H1 (cell line): Measurements from ENCODE around the gene OR52K2. TPM values are rescaled to one million over a fixed set of nuclear protein-coding genes. Genes with fewer than 3 reads are reported as not detected.

Source experiments
- CTCF ChIA-PET: fragments of 300-600 bp; sonication (Branson Sonifier 250); formaldehyde crosslinking; loops from one replicate; lab custom pipeline; 2021; ENCODE audit not compliant: partially characterized antibody; lab: Charles Lee
- POLR2A ChIA-PET: fragments of 300-600 bp; sonication (Branson Sonifier 250); formaldehyde crosslinking; loops from one replicate; lab custom pipeline; 2021; ENCODE audit warnings: inconsistent platforms; ENCODE audit not compliant: partially characterized antibody; lab: Charles Lee
- DNase-seq, 2 experiments: peaks; one replicate each; pipeline versions ENCODE4 v3.0.0 to v3.0.0-alpha.2; 2010 to 2022; ENCODE audit warnings: low spot score in 2 of 2, low read depth in 1 of 2, mixed read lengths in 1 of 2
- FAIRE-seq: peaks from 2 replicates; lab custom pipeline; 2011; peaks lifted over from hg19 to GRCh38; lab: Jason Lieb, UNC
- H2AFZ ChIP-seq: 2 replicates; pipeline ENCODE4 v1.8.1; 2012; ENCODE audit warnings: low read length, inconsistent platforms
- H2AK5ac ChIP-seq: 2 replicates; pipeline ENCODE4 v1.6.1; 2013; ENCODE audit warnings: low read depth, low read length
- H2BK120ac ChIP-seq: replicated peaks from 2 replicates; pipeline ENCODE3; 2013; ENCODE audit warnings: low read depth, low read length, inconsistent platforms
- H2BK12ac ChIP-seq: 2 replicates; pipeline ENCODE4 v1.6.1; 2013; ENCODE audit warnings: low read depth, low read length
- H2BK15ac ChIP-seq: 2 replicates; pipeline ENCODE4 v1.6.1; 2013; ENCODE audit warnings: low read length
- H2BK20ac ChIP-seq: 2 replicates; pipeline ENCODE4 v1.6.1; 2013; ENCODE audit warnings: low read length
- H2BK5ac ChIP-seq: 2 replicates; pipeline ENCODE4 v1.6.1; 2013; ENCODE audit warnings: low read depth, low read length
- H3K14ac ChIP-seq: 2 replicates; pipeline ENCODE4 v1.6.1; 2013; ENCODE audit warnings: inconsistent platforms; ENCODE audit not compliant: insufficient read length
- H3K18ac ChIP-seq: 2 replicates; pipeline ENCODE4 v1.6.1; 2013; ENCODE audit warnings: low read length; ENCODE audit errors: extremely low read depth
- H3K23ac ChIP-seq: 2 replicates; pipeline ENCODE4 v1.6.1; 2013; ENCODE audit warnings: inconsistent platforms; ENCODE audit not compliant: insufficient read length
- H3K23me2 ChIP-seq: 2 replicates; pipeline ENCODE4 v1.6.1; 2013; ENCODE audit warnings: low read depth, low read length
- H3K27ac ChIP-seq: 2 replicates; pipeline ENCODE4 v1.6.1; 2011; ENCODE audit warnings: low read depth, low read length, inconsistent platforms
- H3K27me3 ChIP-seq, 4 experiments: replicated peaks in 1 of 4; 1 replicate in 1 of 4; 2 replicates in 3 of 4; pipeline versions ENCODE4 v1.6.1 to v1.8.1; 2011 to 2013; ENCODE audit warnings: low read length in 3 of 4, mild to moderate bottlenecking in 3 of 4, inconsistent platforms in 2 of 4, mixed read lengths in 2 of 4, moderate library complexity in 1 of 4; ENCODE audit not compliant: control insufficient read depth in 3 of 4, insufficient read depth in 3 of 4; ENCODE audit errors: extremely low read depth in 1 of 4
- H3K36me3 ChIP-seq, 4 experiments: 2 replicates each; pipeline versions ENCODE4 v1.6.1 to v1.8.1; 2011 to 2013; ENCODE audit warnings: mild to moderate bottlenecking in 4 of 4, low read length in 3 of 4, moderate library complexity in 2 of 4, control low read depth in 1 of 4, inconsistent platforms in 1 of 4; ENCODE audit not compliant: insufficient read depth in 4 of 4, control insufficient read depth in 2 of 4
- H3K4ac ChIP-seq: replicated peaks from 2 replicates; pipeline ENCODE3; 2013; ENCODE audit warnings: low read length, low read depth, mixed read lengths, inconsistent platforms; ENCODE audit not compliant: insufficient read length
- H3K4me1 ChIP-seq, 4 experiments: replicated peaks in 1 of 4; 1 replicate in 1 of 4; 2 replicates in 3 of 4; pipeline versions ENCODE4 v1.6.1 to v1.8.1; 2011 to 2013; ENCODE audit warnings: low read length in 3 of 4, inconsistent platforms in 2 of 4, mixed read lengths in 1 of 4; ENCODE audit not compliant: insufficient read depth in 4 of 4, control insufficient read depth in 3 of 4
- H3K4me2 ChIP-seq, 2 experiments: 2 replicates each; pipeline versions ENCODE4 v1.6.1 to v1.8.1; 2011 to 2013; ENCODE audit warnings: low read depth in 2 of 2, low read length in 2 of 2, control low read depth in 1 of 2, inconsistent platforms in 1 of 2, mild to moderate bottlenecking in 1 of 2; ENCODE audit not compliant: insufficient read depth in 1 of 2
- H3K4me3 ChIP-seq, 4 experiments: fragments of 200-600, 300-600 bp in 1 of 4; sonication (generic), shearing (Covaris generic), sonication (Bioruptor Twin) in 1 of 4; 2 replicates each; pipeline versions ENCODE4 v1.5.1 to v1.8.1; 2011 to 2016; ENCODE audit warnings: low read length in 4 of 4, low read depth in 3 of 4, control low read depth in 2 of 4, inconsistent platforms in 2 of 4, mild to moderate bottlenecking in 2 of 4, mixed read lengths in 1 of 4, moderate library complexity in 1 of 4; ENCODE audit not compliant: insufficient read depth in 2 of 4; ENCODE audit errors: extremely low read depth in 1 of 4
- H3K56ac ChIP-seq: replicated peaks from 2 replicates; pipeline ENCODE3; 2013; ENCODE audit warnings: low read depth, mild to moderate bottlenecking, mixed read lengths, low read length, inconsistent platforms; ENCODE audit not compliant: insufficient read length
- H3K79me1 ChIP-seq: 2 replicates; pipeline ENCODE4 v1.6.1; 2013; ENCODE audit warnings: low read depth, low read length, control low read depth
- H3K79me2 ChIP-seq, 2 experiments: 2 replicates each; pipeline versions ENCODE4 v1.6.1 to v1.8.1; 2012 to 2013; ENCODE audit warnings: low read length in 2 of 2, mild to moderate bottlenecking in 2 of 2, inconsistent platforms in 1 of 2; ENCODE audit not compliant: insufficient read depth in 2 of 2, control insufficient read depth in 1 of 2
- H3K9ac ChIP-seq, 4 experiments: replicated peaks in 1 of 4; 1 replicate in 1 of 4; 2 replicates in 3 of 4; pipeline versions ENCODE4 v1.6.1 to v1.8.1; 2011 to 2013; ENCODE audit warnings: low read depth in 3 of 4, low read length in 3 of 4, control low read depth in 2 of 4, mild to moderate bottlenecking in 2 of 4, moderate library complexity in 2 of 4, inconsistent platforms in 1 of 4; ENCODE audit errors: extremely low read depth in 1 of 4
- H3K9me3 ChIP-seq, 2 experiments: 2 replicates each; pipeline versions ENCODE4 v1.6.1 to v1.8.1; 2012 to 2013; ENCODE audit warnings: mild to moderate bottlenecking in 2 of 2, moderate library complexity in 2 of 2, control low read depth in 1 of 2, inconsistent platforms in 1 of 2, low read depth in 1 of 2, low read length in 1 of 2, mixed read lengths in 1 of 2; ENCODE audit not compliant: insufficient read depth in 2 of 2
- H4K20me1 ChIP-seq, 2 experiments: replicated peaks in 1 of 2; 2 replicates each; pipeline versions ENCODE3 to v1.8.1; 2011 to 2013; ENCODE audit warnings: inconsistent platforms in 2 of 2, low read length in 2 of 2, mild to moderate bottlenecking in 1 of 2; ENCODE audit not compliant: insufficient read depth in 2 of 2, control insufficient read depth in 1 of 2
- H4K5ac ChIP-seq: 2 replicates; pipeline ENCODE4 v1.6.1; 2013; ENCODE audit warnings: low read length, low read depth, mixed read lengths, inconsistent platforms; ENCODE audit not compliant: insufficient read length
- H4K8ac ChIP-seq: 2 replicates; pipeline ENCODE4 v1.8.0; 2013; ENCODE audit warnings: mild to moderate bottlenecking, moderate library complexity, low read length, inconsistent platforms; ENCODE audit not compliant: insufficient read depth; ENCODE audit errors: extremely low read depth
- H4K91ac ChIP-seq: replicated peaks from 2 replicates; pipeline ENCODE3; 2013; ENCODE audit warnings: low read length, mixed read lengths, inconsistent platforms; ENCODE audit not compliant: insufficient read length
- BRCA1 ChIP-seq: IDR thresholded peaks from 2 replicates; pipeline ENCODE4 v1.6.1; 2012; ENCODE audit warnings: low read depth, low read length, improper control_type of control experiment
- CREB1 ChIP-seq: IDR thresholded peaks from 2 replicates; pipeline ENCODE4 v1.6.1; 2012; ENCODE audit warnings: inconsistent platforms
- CTBP2 ChIP-seq: IDR thresholded peaks from 2 replicates; pipeline ENCODE4 v1.7.0; 2011; ENCODE audit warnings: borderline replicate concordance, mild to moderate bottlenecking, moderate library complexity, mixed read lengths, low read length; ENCODE audit not compliant: insufficient read depth, insufficient read length
- KDM1A ChIP-seq: fragments of 200-600, 300-600 bp; sonication (generic); IDR thresholded peaks from 2 replicates; pipeline ENCODE4 v1.7.1; 2016; ENCODE audit warnings: mild to moderate bottlenecking, low read length, borderline replicate concordance
- PHF8 ChIP-seq: fragments of 200-600 bp; sonication (generic); conservative IDR thresholded peaks from 2 replicates; pipeline ENCODE4 v1.7.1; 2012; ENCODE audit warnings: low read depth, mild to moderate bottlenecking, inconsistent platforms, low read length, moderate library complexity
- POU5F1 ChIP-seq: IDR thresholded peaks from 2 replicates; pipeline ENCODE4 v1.6.1; 2011; ENCODE audit warnings: low read depth, mild to moderate bottlenecking, low read length, moderate library complexity
- RBBP5 ChIP-seq: IDR thresholded peaks from 2 replicates; pipeline ENCODE4 v1.7.1; 2012; ENCODE audit warnings: low read depth, mild to moderate bottlenecking, inconsistent platforms, low read length, moderate library complexity, borderline replicate concordance
- RNF2 ChIP-seq: fragments of 200-900, 300-1000 bp; sonication (generic); IDR thresholded peaks from 2 replicates; pipeline ENCODE4 v1.7.1; 2016; ENCODE audit warnings: borderline replicate concordance, low read depth, mild to moderate bottlenecking, antibody characterized with exemption, low read length; ENCODE audit not compliant: poor library complexity, severe bottlenecking; ENCODE audit errors: missing control alignments
- SAP30 ChIP-seq: fragments of 300-600 bp; sonication (generic); IDR thresholded peaks from 2 replicates; pipeline ENCODE4 v1.7.1; 2012; ENCODE audit warnings: low read length, moderate library complexity, mild to moderate bottlenecking, inconsistent platforms; ENCODE audit not compliant: insufficient read depth, insufficient replicate concordance
- SIRT6 ChIP-seq: IDR thresholded peaks from one replicate; pipeline ENCODE4 v1.7.1; 2012; ENCODE audit warnings: low read length, inconsistent platforms
- SP1 ChIP-seq: IDR thresholded peaks from 2 replicates; pipeline ENCODE4 v1.6.1; 2011; ENCODE audit warnings: low read depth, low read length
- TCF12 ChIP-seq: IDR thresholded peaks from 2 replicates; pipeline ENCODE4 v1.6.1; 2011; ENCODE audit warnings: low read depth, mild to moderate bottlenecking, low read length
- WGBS, 2 experiments: shearing (Covaris generic) in 1 of 2; methylation state at CpG; one replicate each; pipeline versions ENCODE4 v1.1.6 to v1.1.7; 2013 to 2015; ENCODE audit warnings: low lambda C conversion rate in 2 of 2, mixed read lengths in 2 of 2, inconsistent platforms in 1 of 2, low coverage in 1 of 2, missing lambda C conversion rate in 1 of 2; ENCODE audit not compliant: insufficient replicate concordance in 2 of 2, insufficient coverage in 1 of 2, insufficient read length in 1 of 2; ENCODE audit errors: extremely low coverage in 1 of 2, missing lambda C conversion rate in 1 of 2; 5-methylcytosine and 5-hydroxymethylcytosine counted together
- polyA plus RNA-seq, 7 experiments: library from polyadenylated mRNA; depleted of rRNA in 3 of 7; stranded (reverse) in 5 of 7; unstranded in 2 of 7; fragments of >200 nt in 5 of 7; fragments of 200-250 nt in 2 of 7; gene quantifications; 1 replicate in 5 of 7; 2 replicates in 1 of 7; 4 replicates in 1 of 7; pipeline versions ENCODE4 v1.2.1 to v1.2.3, GENCODE V29; 2011 to 2013; ENCODE audit warnings: missing spikeins in 2 of 7, mixed read lengths in 2 of 7
- total RNA-seq: library from RNA; stranded (reverse); fragmentation: NEBNext Ultra II Directional; extraction: Animal tissue kit (Norgen Biotek cat#: 25700); gene quantifications from 2 replicates; pipeline ENCODE4 v1.2.1, GENCODE V29; 2021

Gene OR52K2
- total and polyA plus RNA-seq, 2 of the 8 experiments (the other 6 are each of a cell fraction or from before 2014, with no cell fraction given): not detected

DNA sequence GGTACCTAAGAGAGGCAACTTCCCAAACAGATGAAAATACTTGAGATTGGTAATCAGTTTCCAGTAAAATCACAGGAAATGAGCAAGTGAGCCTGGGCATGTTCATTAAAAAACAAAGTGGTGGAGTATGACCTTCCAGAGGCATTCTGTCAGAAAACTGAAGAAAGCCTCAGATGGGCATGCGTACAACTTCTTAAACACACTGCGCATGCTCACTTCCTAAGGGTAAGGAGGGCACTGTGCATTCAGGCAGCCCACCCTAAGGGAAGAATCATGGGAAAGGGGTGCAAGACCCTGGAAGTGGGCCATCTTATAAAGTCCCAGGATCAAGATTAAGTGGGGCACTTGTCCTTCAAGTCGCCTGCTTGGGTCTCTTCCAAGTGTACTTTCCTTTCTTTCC is 4.0 kb downstream of the OR52K2 start:
- no peak overlapping the region for H2AFZ ChIP-seq
- no peak for TF ChIP-seq RBBP5
- TF ChIP-seq CREB1: no peak
- TF ChIP-seq SIRT6: no peak
- TF ChIP-seq SAP30: no peak
- TF ChIP-seq KDM1A: no peak
- TF ChIP-seq BRCA1: no peak
- TF ChIP-seq RNF2: no peak
- no peak for TF ChIP-seq PHF8
- no peak for TF ChIP-seq CTBP2
- no peak for TF ChIP-seq POU5F1
- TF ChIP-seq TCF12: no peak
- TF ChIP-seq SP1: no peak
- H3K27me3 ChIP-seq: no peaks in the 10 kb centered on the region
- H3K23me2 ChIP-seq: no peaks in the 10 kb centered on the region
- WGBS, 2 experiments: 95% methylated on average over 3 of the region's 3 CpGs; no CpG with 5 or more reads in 1 of the 2 experiments
- no peak overlapping the region for H3K4me2 ChIP-seq
- ChIA-PET CTCF (no interaction called here), POLR2A (no interaction called here)
- no peak overlapping the region for H2BK12ac ChIP-seq
- H2BK120ac ChIP-seq: no peak overlapping the region
- H4K20me1 ChIP-seq: no peaks in the 10 kb centered on the region
- H3K36me3 ChIP-seq: no peaks in the 10 kb centered on the region; a peak in 1 of 8 replicates
- H3K4me3 ChIP-seq: no peak overlapping the region
- peaks cover 5 to 10% of the 10 kb centered on the region in 2 experiments; a peak in 3 of 4 replicates for H3K9me3 ChIP-seq
- DNase-seq (no peak), FAIRE-seq (no peak)
- H3K23ac ChIP-seq: no peak overlapping the region
- H4K5ac ChIP-seq: no peak overlapping the region
- no peak overlapping the region for H4K91ac ChIP-seq
- H3K18ac ChIP-seq: no peak overlapping the region
- no peak overlapping the region for H2AK5ac ChIP-seq
- no peaks in the 10 kb centered on the region for H3K4me1 ChIP-seq
- H2BK5ac ChIP-seq: no peak overlapping the region
- no peak overlapping the region for H3K14ac ChIP-seq
- H3K79me1 ChIP-seq: no peaks in the 10 kb centered on the region
- H3K4ac ChIP-seq: no peak overlapping the region
- H3K9ac ChIP-seq: no peak overlapping the region
- no peak overlapping the region for H3K27ac ChIP-seq
- H2BK15ac ChIP-seq: no peak overlapping the region
- no peak overlapping the region for H2BK20ac ChIP-seq
- H3K56ac ChIP-seq: no peak overlapping the region
- H3K79me2 ChIP-seq: no peaks in the 10 kb centered on the region
- no peak overlapping the region for H4K8ac ChIP-seq
